ENCODE data around the gene NAP1L1.
A peak's percentile ranks its signal among the peaks of the same experiment; 100 is the strongest.

The NAP1L1 gene

GRCh38 chr12:76032043-76032981 lies 52.2 kb downstream of the NAP1L1 start:
- TF ChIP-seq EZH2phosphoT487 (IDR thresholded peaks at IDR 0.05; ENCODE audit: low read length) (no peak), EZH2 (optimal IDR thresholded peaks at IDR 0.05; ENCODE audit: low read depth, low read length) (no peak), CTCF (IDR thresholded peaks at IDR 0.05; ENCODE audit: low read length) (no peak)
- Histone ChIP-seq H3K9ac (ENCODE audit: low read length) (peak overlapping the region; percentile 94), H4K20me1 (ENCODE audit: insufficient read depth, low read length) (no peaks in the 10 kb centered on the region), H3K36me3 (replicated peaks; ENCODE audit: insufficient read depth, low read length) (no peaks in the 10 kb centered on the region), H3K79me2 (ENCODE audit: low read length) (peaks cover 35% of the 10 kb centered on the region), H3K9me3 (replicated peaks; ENCODE audit: insufficient read depth, low read length) (no peaks in the 10 kb centered on the region), H3K9me2 (replicated peaks; ENCODE audit: insufficient read depth, low read length) (no peaks in the 10 kb centered on the region), H2AFZ (ENCODE audit: low read length) (peak overlapping the region; percentile 94), H3K4me1 (ENCODE audit: low read length) (peaks cover 19% of the 10 kb centered on the region), H3K27me3 (replicated peaks; ENCODE audit: insufficient read depth, low read length) (no peaks in the 10 kb centered on the region), H3K4me3 (ENCODE audit: low read length) (peak overlapping the region; percentile 96), H3F3A (ENCODE audit: insufficient read depth, low read length) (peaks cover 24% of the 10 kb centered on the region), H3K4me2 (ENCODE audit: low read depth, low read length) (peak overlapping the region; percentile 90), H3K27ac (ENCODE audit: low read length) (peak overlapping the region; percentile 90)
- DNase-seq, result peak; percentile 79

GRCh38 chr12:76031414-76032042 lies 53.0 kb downstream of the NAP1L1 start, which contains the start of gene PHLDA1:
Gene PHLDA1, minus strand, starts transcription at chr12:76031776.
- Histone ChIP-seq H3K4me2 (ENCODE audit: low read depth, low read length) (peak within 1 kb of the TSS; percentile 90), H3K36me3 (replicated peaks; ENCODE audit: insufficient read depth, low read length) (no peaks in the 10 kb centered on the region), H3K9me3 (replicated peaks; ENCODE audit: insufficient read depth, low read length) (no peaks in the 10 kb centered on the region), H4K20me1 (ENCODE audit: insufficient read depth, low read length) (no peaks in the 10 kb centered on the region), H3K4me3 (ENCODE audit: low read length) (peak within 1 kb of the TSS; percentile 96), H3K27me3 (replicated peaks; ENCODE audit: insufficient read depth, low read length) (no peaks in the 10 kb centered on the region), H3K9me2 (replicated peaks; ENCODE audit: insufficient read depth, low read length) (no peaks in the 10 kb centered on the region), H2AFZ (ENCODE audit: low read length) (peak within 1 kb of the TSS; percentile 94), H3K27ac (ENCODE audit: low read length) (peak within 1 kb of the TSS; percentile 90), H3K79me2 (ENCODE audit: low read length) (peaks cover 35% of the 10 kb centered on the region), H3K9ac (ENCODE audit: low read length) (peak within 1 kb of the TSS; percentile 94), H3F3A (ENCODE audit: insufficient read depth, low read length) (peaks cover 28% of the 10 kb centered on the region), H3K4me1 (ENCODE audit: low read length) (peaks cover 19% of the 10 kb centered on the region)
- peak; percentile 63 for TF ChIP-seq CTCF (IDR thresholded peaks at IDR 0.05; ENCODE audit: low read length)
- no peak for TF ChIP-seq EZH2phosphoT487 (IDR thresholded peaks at IDR 0.05; ENCODE audit: low read length)
- peak; percentile 98 for DNase-seq

- no peaks in the 10 kb centered on the region for H3K27me3 ChIP-seq (replicated peaks; ENCODE audit: insufficient read depth, low read length)
- DNase-seq, result no peak
- no peaks in the 10 kb centered on the region for H3K36me3 ChIP-seq (replicated peaks; ENCODE audit: insufficient read depth, low read length)
- peak overlapping the region; percentile 25 for H2AFZ ChIP-seq (ENCODE audit: low read length)
- H3K79me2 ChIP-seq (ENCODE audit: low read length), result peaks cover 35% of the 10 kb centered on the region
- H3F3A ChIP-seq (ENCODE audit: insufficient read depth, low read length), result peaks cover 31% of the 10 kb centered on the region
- peak overlapping the region; percentile 96 for H3K4me3 ChIP-seq (ENCODE audit: low read length)
- no peaks in the 10 kb centered on the region for H3K9me2 ChIP-seq (replicated peaks; ENCODE audit: insufficient read depth, low read length)
- peak overlapping the region; percentile 90 for H3K27ac ChIP-seq (ENCODE audit: low read length)
- TF ChIP-seq CTCF (IDR thresholded peaks at IDR 0.05; ENCODE audit: low read length), result no peak
- no peak for TF ChIP-seq EZH2phosphoT487 (IDR thresholded peaks at IDR 0.05; ENCODE audit: low read length)
- no peak for TF ChIP-seq EZH2 (optimal IDR thresholded peaks at IDR 0.05; ENCODE audit: low read depth, low read length)
- peaks cover 19% of the 10 kb centered on the region for H3K4me1 ChIP-seq (ENCODE audit: low read length)
- peak overlapping the region; percentile 90 for H3K9ac ChIP-seq (ENCODE audit: low read length)
- no peaks in the 10 kb centered on the region for H3K9me3 ChIP-seq (replicated peaks; ENCODE audit: insufficient read depth, low read length)
- peak overlapping the region; percentile 87 for H3K4me2 ChIP-seq (ENCODE audit: low read depth, low read length)
- no peaks in the 10 kb centered on the region for H4K20me1 ChIP-seq (ENCODE audit: insufficient read depth, low read length)
Observed at GRCh38 chr12:76031081-76031413, 53.4 kb downstream of the NAP1L1 start.
